ENCODE measurements around the gene IDH2.
"Not testable (repeated sequence)": the region's sequence is repeated elsewhere in the genome, so short reads cannot be mapped to it uniquely, and the experiment has no call there.

Gene IDH2

DNA sequence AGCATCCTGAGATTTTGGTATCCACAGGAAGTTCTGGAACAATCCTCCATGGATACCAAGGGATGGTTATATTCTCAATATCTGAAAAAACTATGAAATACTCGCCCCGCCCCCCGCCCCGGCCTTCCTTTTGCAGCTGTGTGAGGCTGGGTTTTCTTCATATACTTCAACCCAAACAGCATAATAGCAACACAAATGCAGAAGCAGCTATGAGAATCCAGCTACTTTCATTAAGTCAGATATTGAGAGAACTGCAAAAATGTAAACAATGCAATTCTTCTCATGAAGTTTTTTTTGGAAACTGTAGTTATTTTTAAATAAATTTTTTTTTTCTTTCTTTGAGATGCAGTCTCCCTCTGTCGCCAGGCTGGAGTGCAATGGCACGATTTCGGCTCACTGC, 10.9 kb upstream of the IDH2 start:
- no peak for DNase-seq

DNA sequence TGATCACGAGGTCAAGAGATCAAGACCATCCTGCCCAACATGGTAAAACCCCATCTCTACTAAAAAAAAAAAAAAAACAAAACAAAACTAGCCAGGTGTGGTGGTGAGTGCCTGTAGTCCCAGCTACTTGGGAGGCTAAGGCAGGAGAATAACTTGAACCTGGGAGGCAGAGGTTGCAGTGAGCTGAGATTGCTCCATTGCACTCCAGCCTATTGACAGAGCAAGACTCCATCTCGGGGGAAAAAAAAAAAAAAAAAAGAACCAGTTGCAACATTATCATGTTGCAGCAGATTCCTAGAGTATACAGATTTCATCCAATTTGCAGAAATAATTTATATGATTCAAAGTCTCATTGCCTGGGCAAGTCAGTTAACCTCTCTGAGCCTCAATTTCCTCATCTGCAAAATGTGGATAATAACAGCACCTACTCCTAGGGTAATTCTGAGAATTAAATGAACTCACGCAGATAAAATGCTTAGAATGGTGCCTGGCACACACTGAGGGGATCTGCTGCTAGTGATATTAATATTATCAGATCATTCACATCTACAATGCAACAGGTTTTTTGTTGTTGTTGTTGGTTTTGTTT, 7.0 kb upstream of the IDH2 start:
- not testable (repeated sequence) for DNase-seq

DNA sequence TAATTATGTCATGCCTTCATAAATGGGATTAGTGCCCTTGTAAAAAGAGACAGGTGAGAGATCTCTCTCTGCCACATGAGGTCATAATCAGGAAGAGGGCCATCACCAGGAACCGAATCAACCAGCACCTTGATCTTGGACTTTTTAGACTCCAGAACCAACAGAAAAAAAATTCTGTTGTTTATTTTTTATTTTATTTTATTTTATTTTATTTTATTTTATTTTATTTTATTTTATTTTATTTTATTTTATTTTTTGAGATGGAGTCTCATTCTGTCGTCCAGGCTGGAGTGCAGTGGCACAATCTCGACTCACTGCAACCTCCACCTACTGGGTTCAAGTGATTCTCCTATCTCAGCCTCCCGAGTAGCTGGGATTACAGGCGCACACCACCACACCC, 5.8 kb upstream of the IDH2 start:
- not testable (repeated sequence) for DNase-seq

DNA sequence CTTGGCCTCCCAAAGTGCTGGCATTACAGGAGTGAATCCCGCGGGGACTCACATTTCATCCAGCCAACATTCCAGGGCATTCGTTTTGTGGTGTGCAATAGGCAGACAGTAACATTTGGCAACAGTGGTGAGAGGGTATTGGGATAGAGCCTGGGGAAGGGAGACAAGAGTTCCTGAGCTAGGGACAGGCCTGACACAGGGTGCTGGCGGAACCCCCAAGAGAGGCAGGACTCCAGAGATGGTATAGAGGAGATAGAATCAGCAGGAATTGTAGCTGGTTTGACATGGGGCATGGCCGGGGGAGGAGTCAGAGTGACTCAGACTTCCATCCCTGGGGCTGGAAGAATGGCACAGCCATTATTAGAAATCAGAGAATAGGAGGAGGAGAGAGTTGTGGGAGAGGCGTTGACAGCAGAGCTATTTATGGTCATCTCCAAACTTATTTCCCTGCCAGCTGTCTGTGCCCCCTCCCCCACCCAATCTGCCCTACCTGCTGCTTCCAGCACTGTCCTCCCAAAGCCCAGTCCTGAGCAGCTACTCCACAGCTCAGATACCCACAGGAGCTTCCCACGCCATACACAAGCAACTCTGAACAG, 4.4 kb upstream of the IDH2 start:
- DNase-seq: peak; percentile 86

DNA sequence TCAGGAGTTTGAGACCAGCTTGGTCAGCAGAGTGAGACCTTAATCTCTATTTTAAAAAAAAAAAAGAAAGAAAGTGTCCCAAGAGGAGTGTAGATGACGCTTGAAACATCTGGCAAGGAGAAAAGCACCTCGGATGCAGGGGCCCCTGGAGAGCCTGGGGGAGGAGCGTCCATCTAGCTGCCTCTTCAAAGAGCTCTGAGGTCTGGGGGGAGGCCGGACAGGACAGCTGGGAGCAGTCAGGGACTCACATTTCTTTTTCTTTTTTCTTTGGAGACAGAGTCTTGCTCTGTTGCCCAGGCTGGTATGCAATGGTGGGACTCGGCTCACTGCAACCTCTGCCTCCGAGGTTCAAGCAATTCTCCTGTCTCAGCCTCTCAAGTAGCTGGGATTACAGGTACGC, 3.3 kb upstream of the IDH2 start:
- DNase-seq: no peak

DNA sequence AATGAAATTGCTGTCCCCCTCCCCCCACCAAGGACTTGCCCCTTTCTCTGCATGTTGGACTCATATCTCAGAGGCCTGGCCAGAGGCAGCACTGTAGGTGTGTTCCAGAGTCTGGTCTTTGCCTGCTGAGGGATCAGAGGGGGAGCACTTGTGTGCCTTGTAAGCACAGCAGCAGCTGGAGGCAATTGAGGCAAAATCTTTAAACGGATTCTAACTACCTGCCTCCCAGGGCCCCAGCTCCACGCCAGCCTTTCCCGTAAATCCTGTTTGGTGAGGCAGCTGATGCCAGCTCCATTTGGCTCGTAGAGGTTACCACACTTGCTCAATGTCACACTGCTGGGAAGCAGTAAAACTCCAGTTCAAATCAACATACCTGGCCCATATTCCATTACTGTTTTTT, 2.3 kb upstream of the IDH2 start:
- DNase-seq: peak; percentile 82

DNA sequence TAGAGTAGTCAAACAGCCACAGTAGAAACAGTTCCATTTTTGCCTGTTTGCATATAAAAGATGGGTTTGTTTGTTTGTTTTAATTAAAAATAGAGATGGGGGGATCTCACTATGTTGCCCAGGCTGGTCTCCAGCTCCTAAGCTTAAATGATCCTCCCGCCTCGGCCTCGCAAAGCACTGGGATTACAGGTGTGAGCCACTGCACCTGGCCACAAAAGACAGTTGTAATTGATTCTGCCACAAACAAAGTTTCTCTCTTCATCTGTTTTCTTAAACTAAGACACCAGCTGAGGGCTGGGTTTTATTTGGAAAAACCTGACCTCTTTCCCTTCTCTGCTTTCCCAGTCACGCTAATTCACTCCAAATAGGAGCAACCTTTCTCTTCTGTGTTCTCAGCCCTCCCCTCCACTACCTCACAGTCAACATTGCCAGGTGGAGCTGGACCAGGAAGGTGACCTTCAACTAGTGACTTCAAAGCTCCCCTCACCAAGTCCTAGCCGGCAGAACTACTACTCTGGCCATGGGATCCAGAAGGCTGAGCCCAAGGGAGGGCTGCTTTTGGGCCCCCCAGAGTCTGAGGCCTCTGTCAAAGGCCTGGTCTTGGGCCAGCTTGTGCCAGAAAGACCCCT, 1.5 kb upstream of the IDH2 start:
- no peak for DNase-seq

DNA sequence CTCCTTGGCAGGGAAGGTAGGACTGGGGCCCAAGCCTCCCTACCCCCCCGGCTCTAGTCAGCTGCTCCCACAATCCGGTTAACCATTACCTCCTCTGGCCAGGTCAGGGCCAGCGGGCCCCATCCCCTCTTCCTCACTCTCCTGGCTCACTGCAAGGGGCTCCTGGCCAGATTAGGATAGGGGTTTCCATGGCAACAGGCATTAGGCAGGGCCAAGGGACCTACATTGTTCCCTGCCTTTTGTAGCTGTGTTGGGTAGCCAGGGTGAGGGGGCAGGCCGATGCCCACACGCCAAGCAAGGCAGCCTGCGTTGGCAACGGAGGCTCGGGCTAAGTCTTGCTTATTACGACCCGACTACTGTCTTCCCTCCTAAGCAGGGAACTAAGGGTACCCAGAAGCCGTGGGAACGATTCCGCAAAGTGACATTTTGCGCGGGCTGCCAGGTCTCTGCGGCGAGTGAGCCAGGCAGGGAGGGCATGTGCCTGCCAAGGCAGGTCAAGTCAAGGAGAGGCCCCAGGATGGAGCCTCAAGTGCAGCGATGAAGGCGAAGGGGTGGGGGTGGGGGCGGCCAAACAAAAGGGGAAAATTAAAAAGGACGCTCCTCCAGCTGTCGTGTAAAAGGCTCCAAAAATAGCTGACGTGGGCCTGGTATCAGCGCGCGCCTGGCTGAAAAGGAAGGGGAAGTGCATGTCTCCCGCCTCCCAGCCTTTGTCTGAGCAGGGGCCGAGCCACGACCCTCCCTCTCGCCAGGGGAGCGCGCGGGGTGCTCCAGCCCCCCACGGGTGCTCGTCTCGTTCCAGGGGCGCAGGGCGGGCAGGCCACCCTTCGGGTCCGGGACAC, 919 bp downstream of the IDH2 start:
- no peak for DNase-seq

DNA sequence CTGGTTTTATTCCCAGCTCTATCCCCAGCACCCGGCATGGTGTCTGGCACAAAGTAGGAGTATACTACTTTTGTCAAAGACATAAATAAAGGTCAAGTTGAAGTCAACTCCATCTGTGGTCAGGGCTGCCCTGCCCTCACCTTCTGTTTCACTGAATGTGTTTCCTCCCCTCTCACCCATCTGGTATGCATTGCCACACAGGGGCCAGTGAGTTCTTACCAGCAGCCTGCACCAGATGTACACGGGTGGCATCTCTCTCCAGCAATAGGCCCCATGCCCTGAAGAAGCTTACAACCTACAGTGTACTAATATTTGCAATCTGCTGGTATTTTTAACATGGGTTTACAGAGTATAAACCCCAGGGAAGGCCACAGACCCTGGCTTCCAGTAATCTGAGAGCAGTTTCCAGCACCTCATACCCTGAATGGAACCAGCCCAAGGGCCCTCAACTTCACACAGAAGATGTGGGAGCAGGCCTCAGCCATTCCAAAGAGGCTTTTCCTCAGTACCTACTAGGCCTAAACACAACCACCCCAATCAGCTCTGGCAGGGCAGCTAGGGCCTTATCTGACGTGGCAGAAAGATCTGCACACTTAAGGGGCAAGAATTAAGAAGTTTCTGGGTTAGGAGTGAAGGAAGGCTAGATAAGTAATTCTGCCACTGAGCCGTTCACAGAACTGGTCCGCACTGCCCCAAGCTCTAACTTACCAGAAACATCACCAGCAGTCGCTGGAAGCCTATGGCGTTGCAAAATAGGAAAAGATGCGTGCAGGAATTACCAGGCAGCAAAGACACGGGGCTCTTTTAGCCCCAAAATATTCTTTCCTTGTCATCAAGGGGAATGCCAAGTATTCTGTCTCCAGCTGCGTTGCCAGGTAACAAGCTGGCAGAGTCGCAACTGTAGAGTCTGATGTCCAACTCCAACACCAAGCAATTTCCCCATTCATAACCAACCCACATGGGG, 2.1 kb downstream of the IDH2 start:
- no peak for DNase-seq

DNA sequence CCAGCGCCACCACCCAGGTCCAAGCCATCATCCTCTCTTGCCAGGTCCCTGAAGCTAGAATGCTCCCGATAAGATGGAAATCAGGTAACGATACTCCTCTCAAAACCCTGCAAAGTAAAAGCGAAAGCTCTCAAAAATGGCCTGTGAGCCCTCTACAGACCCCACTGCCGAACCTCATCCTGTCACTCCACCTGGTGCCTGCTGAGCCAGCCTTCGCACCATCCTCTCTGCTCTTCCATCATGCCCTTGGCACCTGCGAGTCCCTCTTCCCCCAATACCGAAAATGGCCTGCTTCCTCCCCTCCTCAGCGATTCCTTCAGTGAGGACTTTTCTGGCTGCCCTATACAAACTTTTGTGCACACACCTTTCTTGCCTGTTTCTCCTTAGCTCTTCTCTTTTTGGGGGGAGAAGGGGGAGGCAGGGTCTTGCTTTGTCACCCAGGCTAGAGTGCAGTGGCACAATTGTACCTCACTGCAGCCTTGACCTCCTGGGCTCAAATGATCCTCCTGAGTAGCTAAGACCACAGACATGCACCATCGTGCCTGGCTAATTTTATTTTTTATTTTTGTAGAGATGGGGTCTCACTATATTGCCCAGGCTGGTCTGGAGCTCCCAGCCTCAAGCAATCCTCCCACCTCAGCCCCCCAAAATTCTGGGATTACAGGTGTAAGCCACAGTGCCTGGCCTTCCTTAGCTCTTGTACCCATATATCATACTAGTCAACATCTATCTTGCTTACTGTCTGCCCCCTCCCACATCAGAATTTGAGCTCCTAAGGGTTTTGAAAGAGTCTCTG, 3.0 kb downstream of the IDH2 start:
- no peak for DNase-seq

DNA sequence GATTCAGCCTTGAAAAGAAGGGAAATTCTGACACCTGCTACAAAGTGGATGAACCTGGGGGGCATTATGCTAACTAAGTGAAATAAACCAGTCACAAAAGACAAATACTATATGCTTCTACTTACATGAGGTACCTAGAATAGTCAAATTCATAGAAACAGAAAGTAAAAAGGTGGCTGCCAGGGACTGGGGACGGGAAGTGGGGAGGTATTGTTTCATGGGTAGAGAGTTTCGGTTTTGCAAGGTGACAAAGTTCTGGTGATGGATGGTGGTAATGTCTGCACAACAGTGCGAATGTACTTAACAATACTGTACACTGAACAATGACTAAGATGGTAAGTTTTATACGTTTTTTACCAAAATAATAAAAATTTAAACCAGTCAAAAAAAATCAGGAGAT, 4.8 kb downstream of the IDH2 start:
- DNase-seq: no peak

DNA sequence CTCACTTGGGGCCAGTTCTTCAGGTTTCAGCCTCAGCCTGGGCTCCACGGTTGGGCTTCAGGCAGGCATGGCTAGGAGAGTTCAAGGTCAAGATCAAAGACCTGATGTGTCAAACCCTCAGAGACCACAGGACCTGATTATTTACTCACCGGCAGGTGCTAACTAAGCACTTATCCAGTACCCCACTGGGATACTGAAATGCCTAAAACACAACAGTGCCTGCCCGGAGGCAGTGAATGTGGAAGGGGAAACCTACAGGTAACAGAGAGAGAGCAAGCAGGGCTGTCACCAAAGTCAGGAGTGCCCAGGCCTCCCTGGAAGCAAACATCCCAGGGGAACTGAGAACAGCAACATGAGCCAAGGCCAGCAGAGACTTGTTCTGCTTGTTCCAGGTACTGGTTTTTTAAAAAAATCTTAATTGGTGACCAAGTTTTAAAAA, 6.7 kb downstream of the IDH2 start:
- no peak for DNase-seq

DNA sequence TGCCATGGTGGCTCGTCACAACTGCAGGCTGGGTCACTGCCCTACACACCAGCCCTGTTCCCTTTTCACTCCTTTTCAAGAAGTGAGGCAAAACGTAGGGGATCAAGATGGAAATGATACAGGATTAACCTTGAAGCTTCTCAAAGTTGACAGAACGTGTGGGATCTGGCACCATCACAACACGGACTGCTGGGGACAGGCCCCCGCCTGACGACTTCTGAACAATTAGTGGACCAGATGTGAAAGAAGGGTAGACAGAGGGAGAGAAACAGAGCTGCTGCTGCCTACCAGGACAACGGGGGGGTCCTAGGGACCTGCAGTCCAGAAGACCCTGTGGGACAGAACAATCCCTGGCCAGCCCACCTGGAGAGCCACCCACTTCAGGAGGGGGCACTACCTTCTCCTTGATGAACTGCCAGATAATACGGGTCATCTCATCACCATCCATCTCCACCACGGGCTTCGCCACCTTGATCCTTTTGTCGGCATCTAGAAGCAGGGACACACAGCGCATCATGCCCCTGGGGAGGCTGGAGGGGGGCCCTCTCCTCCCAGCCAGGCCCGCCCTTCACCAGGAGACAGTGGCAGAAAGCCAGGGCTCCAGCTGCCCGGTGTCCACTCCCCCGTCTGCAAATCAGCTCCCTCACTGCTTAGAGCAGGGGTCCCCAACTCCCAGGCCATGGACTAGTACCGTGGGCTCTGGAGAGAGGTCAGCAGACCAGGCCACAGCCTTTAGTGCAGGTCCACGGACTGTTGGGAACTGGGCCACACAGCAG, 10.9 kb downstream of the IDH2 start:
- DNase-seq: no peak

DNA sequence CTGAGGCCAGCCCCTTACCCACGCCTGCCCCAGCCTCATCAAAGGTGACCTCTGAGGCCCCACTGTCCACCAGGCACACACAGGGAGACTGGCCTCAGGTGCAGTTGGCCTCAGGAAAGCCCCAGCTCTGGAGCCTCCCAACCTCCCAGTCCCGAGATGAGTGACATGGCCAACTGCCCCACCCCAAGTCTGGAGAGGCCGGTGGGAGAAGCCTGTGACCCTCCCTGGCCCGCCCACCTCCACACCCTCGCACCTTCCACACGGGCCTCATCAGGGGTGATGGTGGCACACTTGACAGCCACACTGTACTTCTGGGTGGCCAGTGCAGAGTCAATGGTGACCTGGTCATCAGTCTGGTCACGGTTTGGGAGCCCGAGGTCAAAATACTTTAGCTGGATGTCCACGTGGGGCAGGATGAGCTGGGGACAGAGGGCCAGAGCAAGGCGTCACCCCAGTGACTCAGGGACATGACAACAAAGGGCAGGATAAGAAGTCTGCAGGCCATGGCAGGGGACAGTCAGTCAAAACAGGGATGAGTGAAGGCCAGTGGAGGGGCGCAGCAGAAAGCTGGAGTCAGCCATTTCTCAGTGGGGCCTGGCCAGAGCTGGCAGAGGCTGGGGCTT, 11.9 kb downstream of the IDH2 start:
- no peak for DNase-seq

DNA sequence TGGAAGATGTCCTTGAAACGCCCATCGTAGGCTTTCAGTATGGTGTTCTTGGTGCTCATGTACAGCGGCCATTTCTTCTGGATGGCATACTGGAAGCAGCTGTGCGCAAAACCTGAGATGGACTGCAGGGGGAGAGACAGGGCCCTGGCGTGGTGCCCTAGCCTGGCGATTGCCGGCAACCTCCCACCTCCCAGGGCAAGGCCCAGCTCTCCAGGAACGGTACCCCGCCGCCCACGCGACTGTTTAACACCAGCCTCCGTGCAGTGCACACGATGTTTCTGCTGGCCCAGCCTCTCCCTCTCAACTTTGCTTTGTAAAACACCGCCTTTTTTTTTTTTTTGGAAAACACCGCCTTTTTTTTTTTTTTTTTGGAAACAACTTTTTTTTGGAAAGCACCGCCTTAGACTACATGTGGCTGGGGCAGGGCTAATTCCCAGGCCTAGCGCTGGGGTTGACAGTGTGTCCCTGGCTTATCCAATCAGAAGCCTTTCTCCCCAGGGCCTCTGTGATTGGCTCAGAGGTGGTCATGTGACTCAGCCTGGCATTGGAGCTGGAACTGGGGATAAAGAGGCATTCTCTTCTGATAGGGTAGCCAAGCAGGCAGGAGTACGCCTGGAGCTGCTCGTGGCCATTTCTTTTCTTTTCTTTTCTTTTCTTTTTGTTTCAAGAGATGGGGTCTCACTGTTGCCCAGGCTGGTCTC, 14.7 kb downstream of the IDH2 start:
- peak; percentile 76 for DNase-seq

DNA sequence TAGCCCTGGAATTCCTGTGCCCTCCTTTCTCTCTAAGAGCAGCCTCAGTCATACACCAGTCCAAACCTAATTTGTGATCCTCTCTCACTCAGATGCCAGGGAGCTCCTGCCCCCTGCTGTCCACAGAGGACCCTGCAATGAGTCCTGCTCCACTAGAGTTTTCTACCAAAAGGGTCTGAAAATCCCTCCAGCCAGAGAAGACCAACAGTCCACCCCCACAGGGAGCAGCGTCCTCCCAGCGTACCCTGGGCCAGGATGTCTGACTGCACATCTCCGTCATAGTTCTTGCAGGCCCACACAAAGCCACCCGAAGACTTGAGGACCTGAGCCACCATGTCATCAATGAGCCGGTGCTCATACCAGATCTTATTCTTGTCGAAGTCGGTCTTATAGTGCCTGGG, 15.4 kb downstream of the IDH2 start:
- DNase-seq: peak; percentile 79

DNA sequence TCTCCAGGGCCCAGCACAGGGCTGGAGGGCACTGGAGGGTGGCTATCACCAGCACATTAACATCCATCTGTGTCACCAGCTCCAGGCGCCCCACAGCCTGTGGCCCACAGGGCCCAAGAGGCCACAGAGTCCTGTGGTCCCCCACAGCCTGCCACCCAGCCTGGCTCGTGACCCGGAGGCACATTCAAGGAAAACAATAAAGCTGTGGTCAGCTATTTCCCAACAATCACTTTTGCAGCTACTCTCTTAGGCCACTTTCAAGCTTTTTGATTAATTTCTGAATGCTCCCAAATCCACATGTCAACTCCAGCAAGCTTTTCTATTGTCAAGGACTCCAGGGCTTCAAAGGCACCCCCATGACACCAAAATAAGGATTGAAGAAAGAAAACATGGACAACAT, 16.7 kb downstream of the IDH2 start:
- no peak for DNase-seq

DNA sequence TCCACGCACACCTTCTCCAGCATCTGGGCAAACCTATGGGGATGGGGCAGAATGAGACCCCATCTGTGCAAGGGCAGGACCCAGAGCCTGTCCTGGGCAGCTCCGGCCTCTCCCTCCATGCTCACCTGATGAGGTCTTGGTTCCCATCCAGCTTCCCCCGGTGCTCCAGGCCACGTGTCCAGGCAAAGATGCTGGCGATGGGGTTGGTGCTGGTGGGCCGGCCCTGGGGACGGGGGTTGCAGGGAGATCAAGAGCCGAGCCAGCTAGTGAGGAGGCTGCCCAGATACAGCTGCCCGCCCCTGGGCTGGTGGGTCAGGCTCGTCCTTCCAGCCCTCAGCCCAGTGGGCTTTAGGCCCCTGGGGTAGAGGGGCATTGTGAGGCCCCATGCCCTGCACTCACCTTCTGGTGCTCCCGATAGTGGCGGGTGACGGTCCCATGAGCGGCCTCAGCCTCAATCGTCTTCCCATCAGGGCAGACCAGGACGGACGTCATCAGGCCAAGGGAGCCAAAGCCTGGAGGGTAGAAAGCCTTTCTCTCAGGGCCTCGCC, 17.3 kb downstream of the IDH2 start:
- DNase-seq: no peak

DNA sequence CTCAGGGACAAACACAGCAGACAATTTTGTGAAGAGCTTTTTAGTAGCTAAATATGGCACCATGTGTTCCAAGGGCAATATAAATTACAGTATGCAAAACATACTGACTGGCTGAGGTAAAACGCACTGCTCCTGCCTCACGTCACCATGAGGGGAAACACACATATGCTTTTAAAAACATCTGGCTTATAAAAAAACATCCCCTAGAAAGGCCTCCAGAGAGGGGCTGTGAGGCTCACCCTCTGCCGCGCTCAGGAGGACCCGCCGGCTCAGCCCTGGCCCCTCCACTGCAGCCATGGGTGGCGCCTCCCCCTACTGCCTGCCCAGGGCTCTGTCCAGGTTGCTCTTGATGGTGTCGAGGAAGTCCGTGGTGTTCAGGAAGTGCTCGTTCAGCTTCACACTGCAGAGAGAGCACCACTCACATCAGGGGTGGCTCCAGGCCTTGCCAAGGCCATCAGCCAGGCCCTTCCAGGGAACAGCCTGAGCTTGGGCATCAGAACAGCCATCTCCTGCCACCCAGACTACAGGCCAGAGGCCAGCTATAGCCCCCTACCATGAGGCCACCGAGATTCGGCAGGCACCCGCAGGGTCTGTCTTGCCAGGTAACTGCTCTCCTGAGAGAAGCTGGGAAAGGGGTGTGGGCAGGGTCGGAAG, 18.2 kb downstream of the IDH2 start:
- no peak for DNase-seq
